ENCODE measurements around the gene GBX1.

The GBX1 gene

GRCh38 chr7:151139791-151140190 lies 27.7 kb downstream of the GBX1 start:
- DNase-seq (ENCODE audit: low read depth in 3 of 3) = no peak

GRCh38 chr7:151139071-151139790 lies 28.3 kb downstream of the GBX1 start:
- DNase-seq (ENCODE audit: low read depth in 3 of 3) = no peak

GRCh38 chr7:151138153-151138851 lies 29.2 kb downstream of the GBX1 start:
- no peak for DNase-seq (ENCODE audit: low read depth in 3 of 3)

GRCh38 chr7:151137791-151138152 lies 29.7 kb downstream of the GBX1 start:
- DNase-seq (ENCODE audit: low read depth in 3 of 3) = no peak

- no peak for DNase-seq (ENCODE audit: low read depth in 3 of 3)
These were observed 30.3 kb downstream of the GBX1 start for GRCh38 chr7:151137076-151137675.

- DNase-seq (ENCODE audit: low read depth in 3 of 3) = no peak
These were observed 31.3 kb downstream of the GBX1 start for GRCh38 chr7:151135866-151136843.

GRCh38 chr7:151135525-151135845 lies 32.0 kb downstream of the GBX1 start:
- DNase-seq (ENCODE audit: low read depth in 3 of 3) = no peak

GRCh38 chr7:151134743-151135524 lies 32.6 kb downstream of the GBX1 start:
- DNase-seq (ENCODE audit: low read depth in 3 of 3) = no peak

- DNase-seq (ENCODE audit: low read depth in 3 of 3) = no peak
These were observed 33.3 kb downstream of the GBX1 start for GRCh38 chr7:151133986-151134742.

- DNase-seq (ENCODE audit: low read depth in 3 of 3) = no peak
These were observed 34.1 kb downstream of the GBX1 start for GRCh38 chr7:151133266-151133985.

- DNase-seq (ENCODE audit: low read depth in 3 of 3) = no peak
These were observed 34.9 kb downstream of the GBX1 start for GRCh38 chr7:151132461-151133205.

- DNase-seq (ENCODE audit: low read depth in 3 of 3) = no peak
These were observed 35.8 kb downstream of the GBX1 start for GRCh38 chr7:151131592-151132293.

GRCh38 chr7:151131224-151131591 lies 36.3 kb downstream of the GBX1 start:
- no peak for DNase-seq (ENCODE audit: low read depth in 3 of 3)

GRCh38 chr7:151130741-151131157 lies 36.7 kb downstream of the GBX1 start:
- DNase-seq (ENCODE audit: low read depth in 3 of 3) = no peak

GRCh38 chr7:151129960-151130591 lies 37.4 kb downstream of the GBX1 start:
- DNase-seq (ENCODE audit: low read depth in 3 of 3) = no peak

GRCh38 chr7:151129117-151129959 lies 38.2 kb downstream of the GBX1 start:
- no peak for DNase-seq (ENCODE audit: low read depth in 3 of 3)

- DNase-seq (ENCODE audit: low read depth in 3 of 3) = no peak
These were observed 38.8 kb downstream of the GBX1 start for GRCh38 chr7:151128716-151129115.
